Loucy (cell line): ENCODE measurements around the gene SUPT20H.

ENCODE experiments used
- CTCF ChIP-seq: fragments of 200-600 bp; sonication (generic); conservative IDR thresholded peaks from 2 replicates; pipeline ENCODE4 v1.5.1; 2014; ENCODE audit warnings: mild to moderate bottlenecking, antibody characterized with exemption, low read length
- EZH2phosphoT487 ChIP-seq: fragments of 200-600 bp; IDR thresholded peaks from 2 replicates; pipeline ENCODE4 v1.6.1; 2018; ENCODE audit warnings: antibody characterized with exemption, mild to moderate bottlenecking, moderate library complexity, borderline replicate concordance

GRCh38 chr13:37075164-37075563 lies 15.7 kb upstream of the SUPT20H start:
- no peak for TF ChIP-seq CTCF
- no peak for TF ChIP-seq EZH2phosphoT487
